ENCODE data around the gene JAZF1.

JAZF1 gene

DNA sequence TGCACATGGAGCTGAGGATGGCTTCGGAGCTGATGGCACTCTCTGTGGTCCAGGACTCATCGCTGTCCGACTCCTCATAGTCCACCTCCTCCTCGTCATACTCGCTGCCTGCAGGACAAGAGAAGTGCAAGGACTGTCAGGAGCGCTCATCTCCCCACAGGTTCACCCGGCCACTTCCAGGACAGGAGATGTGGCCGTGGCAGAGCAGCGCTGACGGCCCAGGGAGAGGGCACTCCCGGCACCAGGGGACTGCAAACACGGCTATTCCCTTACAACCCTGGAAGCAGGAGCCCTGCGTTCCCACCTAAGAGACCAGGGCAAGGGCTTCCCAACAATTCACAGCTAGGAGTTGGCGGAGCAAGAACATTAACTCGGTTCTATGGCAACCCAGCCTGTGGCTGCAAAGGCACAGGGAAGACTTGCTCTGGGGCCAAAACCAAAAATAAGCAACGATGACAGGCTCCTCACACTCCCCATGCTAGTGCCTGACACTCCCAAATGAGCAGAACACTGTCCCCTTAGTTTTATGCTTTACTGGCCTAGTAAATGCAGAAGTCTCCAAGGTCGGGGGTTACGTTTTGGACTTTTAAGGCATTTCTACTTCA lies 339.7 kb downstream of the JAZF1 start:
- no peak for TF ChIP-seq NFIC (IDR thresholded peaks at IDR 0.05)
- TF ChIP-seq EGR1 (IDR thresholded peaks at IDR 0.05), result no peak
- TF ChIP-seq REST (IDR thresholded peaks at IDR 0.05; ENCODE audit: low read depth), result no peak
- no peak for TF ChIP-seq MAX (IDR thresholded peaks at IDR 0.05)
- TF ChIP-seq EP300 (IDR thresholded peaks at IDR 0.05; ENCODE audit: borderline replicate concordance), result no peak
- TF ChIP-seq CREB1 (IDR thresholded peaks at IDR 0.05; ENCODE audit: low read depth), result no peak
- TF ChIP-seq FOXM1 (IDR thresholded peaks at IDR 0.05; ENCODE audit: borderline replicate concordance, low read depth), result no peak
- no peak for TF ChIP-seq ZBTB7A (IDR thresholded peaks at IDR 0.05; ENCODE audit: low read depth)
- TF ChIP-seq RAD21 (IDR thresholded peaks at IDR 0.05; ENCODE audit: low read depth), result no peak
- no peak for TF ChIP-seq USF1 (IDR thresholded peaks at IDR 0.05)
- no peak for TF ChIP-seq CEBPB (IDR thresholded peaks at IDR 0.05)
- TF ChIP-seq TCF12 (IDR thresholded peaks at IDR 0.05; ENCODE audit: low read depth), result no peak
- TF ChIP-seq TAF1 (IDR thresholded peaks at IDR 0.05; ENCODE audit: low read depth), result no peak
- no peak for TF ChIP-seq YY1 (IDR thresholded peaks at IDR 0.05; ENCODE audit: low read depth)
- TF ChIP-seq TEAD4 (IDR thresholded peaks at IDR 0.05), result no peak

DNA sequence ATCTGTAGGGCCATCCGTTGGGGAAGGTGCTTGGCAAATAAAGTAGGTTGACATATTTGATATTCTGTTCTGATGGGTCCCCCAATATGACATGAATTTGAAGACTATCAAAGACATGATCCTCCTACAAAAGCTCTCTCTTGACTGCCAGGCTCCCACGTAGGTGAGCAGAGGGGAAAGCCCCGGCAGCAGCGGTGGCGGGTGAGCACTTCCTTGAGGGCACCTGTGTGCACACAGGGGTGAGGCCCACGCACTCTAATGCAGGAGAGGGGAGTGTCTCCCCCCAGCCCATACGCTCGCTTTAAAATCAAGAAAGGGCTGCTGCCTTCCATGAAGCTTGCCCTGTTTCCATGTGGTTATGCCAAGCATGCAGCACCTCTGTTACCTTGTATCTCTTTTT lies 340.3 kb downstream of the JAZF1 start:
- no peak for TF ChIP-seq RAD21 (IDR thresholded peaks at IDR 0.05; ENCODE audit: low read depth)
- no peak for TF ChIP-seq ZBTB7A (IDR thresholded peaks at IDR 0.05; ENCODE audit: low read depth)

DNA sequence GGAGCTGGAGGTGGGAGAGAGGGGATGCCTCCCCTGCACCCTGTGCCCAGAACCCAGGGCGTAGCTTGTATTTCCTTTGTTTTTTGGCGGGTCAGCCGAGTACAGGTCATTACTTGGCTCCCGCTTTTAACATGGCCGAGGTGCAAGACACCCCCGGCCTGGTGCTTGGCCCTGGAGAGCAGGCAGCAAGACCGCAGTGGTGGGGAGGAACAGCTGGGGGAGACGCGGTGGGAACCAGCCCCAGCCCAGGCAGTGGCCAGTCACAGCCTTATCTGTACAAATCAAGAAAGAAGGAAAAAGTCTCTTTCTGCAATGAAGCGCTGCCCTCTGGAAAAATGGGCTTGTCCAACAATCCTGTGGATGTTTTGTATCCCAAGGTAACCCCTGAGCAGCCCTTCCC lies 341.5 kb downstream of the JAZF1 start:
- TF ChIP-seq USF1 (IDR thresholded peaks at IDR 0.05), result no peak

DNA sequence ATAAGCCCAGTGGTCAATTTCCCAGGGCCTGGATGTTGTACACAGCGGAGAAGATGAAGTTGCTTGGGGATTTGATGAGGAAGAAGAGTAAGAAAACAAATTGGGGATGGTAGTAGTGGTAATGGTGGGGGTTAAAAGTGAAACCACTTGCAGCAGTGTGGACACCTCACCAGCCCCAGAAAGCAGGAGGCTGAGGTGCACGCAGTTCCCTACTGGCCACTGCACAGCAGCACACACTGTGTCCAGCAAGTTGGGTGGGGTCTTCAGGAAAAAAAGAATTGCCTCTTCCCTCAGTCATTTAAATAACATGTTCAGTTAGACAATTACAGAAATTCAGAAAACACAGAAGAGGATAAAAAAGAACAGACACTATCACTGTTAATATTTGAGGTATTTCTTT lies 344.1 kb downstream of the JAZF1 start:
- TF ChIP-seq EGR1 (IDR thresholded peaks at IDR 0.05), result no peak
- TF ChIP-seq NFIC (IDR thresholded peaks at IDR 0.05), result no peak
- TF ChIP-seq EP300 (IDR thresholded peaks at IDR 0.05; ENCODE audit: borderline replicate concordance), result no peak
- TF ChIP-seq USF1 (IDR thresholded peaks at IDR 0.05), result no peak
- TF ChIP-seq TAF1 (IDR thresholded peaks at IDR 0.05; ENCODE audit: low read depth), result no peak
- no peak for TF ChIP-seq CEBPB (IDR thresholded peaks at IDR 0.05)
- TF ChIP-seq FOXM1 (IDR thresholded peaks at IDR 0.05; ENCODE audit: borderline replicate concordance, low read depth), result no peak
- no peak for TF ChIP-seq CREB1 (IDR thresholded peaks at IDR 0.05; ENCODE audit: low read depth)
- no peak for TF ChIP-seq YY1 (IDR thresholded peaks at IDR 0.05; ENCODE audit: low read depth)
- no peak for TF ChIP-seq RAD21 (IDR thresholded peaks at IDR 0.05; ENCODE audit: low read depth)

GRCh38 chr7:27835376-27835775 lies 345.2 kb downstream of the JAZF1 start:
- TF ChIP-seq USF1 (IDR thresholded peaks at IDR 0.05), result no peak
- no peak for TF ChIP-seq CEBPB (IDR thresholded peaks at IDR 0.05)
- TF ChIP-seq EP300 (IDR thresholded peaks at IDR 0.05; ENCODE audit: borderline replicate concordance), result no peak
- TF ChIP-seq EGR1 (IDR thresholded peaks at IDR 0.05), result no peak
- no peak for TF ChIP-seq FOXM1 (IDR thresholded peaks at IDR 0.05; ENCODE audit: borderline replicate concordance, low read depth)
- TF ChIP-seq MAX (IDR thresholded peaks at IDR 0.05), result no peak
- no peak for TF ChIP-seq CREB1 (IDR thresholded peaks at IDR 0.05; ENCODE audit: low read depth)
- TF ChIP-seq NFIC (IDR thresholded peaks at IDR 0.05), result no peak
- no peak for TF ChIP-seq YY1 (IDR thresholded peaks at IDR 0.05; ENCODE audit: low read depth)
- no peak for TF ChIP-seq REST (IDR thresholded peaks at IDR 0.05; ENCODE audit: low read depth)
- no peak for TF ChIP-seq TCF12 (IDR thresholded peaks at IDR 0.05; ENCODE audit: low read depth)
- no peak for TF ChIP-seq TEAD4 (IDR thresholded peaks at IDR 0.05)
- no peak for TF ChIP-seq ZBTB7A (IDR thresholded peaks at IDR 0.05; ENCODE audit: low read depth)
- TF ChIP-seq RAD21 (IDR thresholded peaks at IDR 0.05; ENCODE audit: low read depth), result no peak
- no peak for TF ChIP-seq TAF1 (IDR thresholded peaks at IDR 0.05; ENCODE audit: low read depth)
